GM18870 (cell line): Measurements from ENCODE around the gene KCTD21.

Experiments
- ATAC-seq: cut with Tn5 transposase; IDR thresholded peaks from one replicate; pipeline ENCODE4 v1.9.1; 2021; ENCODE audit warnings: moderate library complexity; ENCODE audit not compliant: unreplicated experiment

KCTD21 gene

DNA sequence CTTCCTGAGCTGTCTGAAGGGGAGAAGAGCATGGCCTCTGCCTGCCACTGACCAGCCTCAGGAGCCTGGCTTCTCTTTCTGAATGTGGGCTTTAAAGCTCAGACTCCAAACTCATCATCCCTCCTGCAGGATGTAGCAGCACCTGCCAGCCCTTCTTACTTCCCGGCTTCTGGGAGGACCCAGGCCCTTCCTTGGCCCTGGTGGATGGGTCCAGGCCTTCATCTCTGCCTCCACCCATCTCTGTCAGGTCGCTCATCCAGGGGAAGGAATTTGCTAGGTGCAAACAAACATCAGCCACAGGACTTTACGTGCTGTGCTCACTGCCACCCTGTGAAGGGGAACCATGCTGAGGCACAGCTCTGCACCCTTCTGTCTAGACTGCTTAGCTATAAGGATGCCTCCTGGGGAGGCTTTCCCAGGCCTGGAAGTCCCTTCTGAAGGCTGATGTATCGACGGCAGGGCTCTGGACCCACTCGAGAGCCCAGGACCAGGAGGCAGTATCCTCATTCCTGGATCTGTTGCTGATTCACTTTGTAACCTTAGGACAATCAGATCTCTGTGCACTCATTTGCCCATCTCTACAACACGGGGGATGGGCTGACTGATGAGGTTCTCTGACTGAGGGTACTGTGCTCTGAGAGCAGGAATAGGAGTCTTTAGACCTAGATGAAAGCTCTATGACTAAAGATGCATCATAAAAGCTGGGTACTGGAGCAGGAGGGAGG lies 31.2 kb upstream of the KCTD21 start:
- no peak for ATAC-seq

GRCh38 chr11:78218707-78219492 lies 30.5 kb upstream of the KCTD21 start:
- ATAC-seq: no peak

DNA sequence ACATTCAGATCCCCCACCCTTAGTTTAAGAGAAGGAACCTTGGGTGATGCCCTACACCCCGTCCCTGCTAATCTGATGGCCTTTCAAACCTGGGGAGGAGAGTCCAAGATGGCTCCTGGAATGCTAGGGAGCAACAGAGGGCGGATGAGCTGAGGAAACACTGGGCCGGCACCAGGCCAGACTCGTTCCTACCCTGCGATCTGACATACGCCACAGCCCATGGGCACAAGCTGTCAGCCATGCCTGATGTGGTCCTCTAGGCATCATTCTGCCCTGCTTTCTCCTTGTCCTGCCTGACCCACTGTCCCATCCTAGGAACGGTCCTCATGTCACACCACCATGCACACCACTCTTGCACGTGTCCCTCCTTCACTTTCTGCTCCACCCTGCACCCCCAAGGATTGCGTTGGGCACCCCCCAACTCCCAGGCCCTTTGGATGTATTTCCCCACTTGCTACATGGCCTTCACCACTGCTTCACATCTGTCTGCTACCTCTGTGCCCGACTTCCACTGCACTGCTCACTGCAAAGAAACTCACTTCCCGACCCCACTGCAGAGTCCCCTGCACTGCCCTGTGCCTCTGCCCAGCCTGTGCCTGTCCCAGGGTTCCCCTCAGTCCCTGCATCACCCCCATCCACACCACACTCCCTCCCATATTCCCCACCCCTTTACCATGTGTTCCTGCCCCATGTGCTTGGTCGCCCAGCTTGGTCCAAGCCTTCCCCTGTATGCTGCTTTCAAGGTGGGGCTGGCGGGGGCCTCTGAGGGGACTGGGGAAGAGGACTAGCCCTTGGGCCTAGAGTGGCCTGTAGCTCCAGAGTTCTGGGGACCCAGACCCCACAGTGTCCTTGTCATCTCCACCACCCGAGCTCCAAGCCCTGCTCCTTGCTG lies 29.5 kb upstream of the KCTD21 start:
- no peak for ATAC-seq

GRCh38 chr11:78216571-78217287 lies 28.3 kb upstream of the KCTD21 start:
- ATAC-seq: no peak

- ATAC-seq: no peak
These were observed 27.6 kb upstream of the KCTD21 start for GRCh38 chr11:78216021-78216420.

- ATAC-seq: no peak
These were observed 26.1 kb upstream of the KCTD21 start for GRCh38 chr11:78214331-78215194.

DNA sequence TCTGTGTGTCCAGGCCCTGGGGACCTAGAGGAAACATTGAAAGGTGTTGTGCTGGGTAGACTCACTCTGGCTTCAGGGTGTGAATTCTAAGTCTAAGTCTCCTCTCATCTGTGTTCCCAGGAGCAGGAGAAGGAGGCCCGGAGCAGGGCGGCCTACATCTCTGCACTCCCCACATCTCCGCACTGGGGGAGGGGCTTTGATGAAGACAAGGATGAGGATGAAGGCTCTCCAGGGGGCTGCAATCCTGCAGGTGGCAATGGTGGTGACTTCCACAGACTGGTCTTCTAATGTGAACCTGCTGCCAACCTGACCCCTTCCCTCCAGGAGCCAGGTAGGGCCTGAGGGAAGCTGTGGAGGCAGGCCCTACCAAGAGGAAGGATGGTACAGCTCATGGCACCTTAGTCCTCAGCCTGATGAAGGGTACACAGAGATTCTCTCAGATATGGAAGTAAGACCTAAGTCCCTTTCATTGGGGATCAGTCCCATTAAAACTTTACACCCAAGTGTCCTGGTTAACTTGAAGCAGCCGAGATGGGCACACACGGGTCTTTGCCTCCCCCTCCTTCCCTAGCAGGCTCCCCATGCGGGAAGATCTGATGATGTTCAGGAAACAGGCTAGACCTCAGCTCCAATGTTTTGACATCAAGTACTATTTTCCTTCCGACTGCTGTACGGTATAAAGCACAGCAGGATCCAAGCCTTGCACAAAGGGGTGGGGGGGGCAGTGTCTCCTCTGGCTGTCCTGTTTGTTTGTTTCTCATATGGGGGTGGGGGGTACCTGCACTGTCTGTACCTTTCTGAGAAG lies 25.3 kb upstream of the KCTD21 start:
- ATAC-seq: no peak

DNA sequence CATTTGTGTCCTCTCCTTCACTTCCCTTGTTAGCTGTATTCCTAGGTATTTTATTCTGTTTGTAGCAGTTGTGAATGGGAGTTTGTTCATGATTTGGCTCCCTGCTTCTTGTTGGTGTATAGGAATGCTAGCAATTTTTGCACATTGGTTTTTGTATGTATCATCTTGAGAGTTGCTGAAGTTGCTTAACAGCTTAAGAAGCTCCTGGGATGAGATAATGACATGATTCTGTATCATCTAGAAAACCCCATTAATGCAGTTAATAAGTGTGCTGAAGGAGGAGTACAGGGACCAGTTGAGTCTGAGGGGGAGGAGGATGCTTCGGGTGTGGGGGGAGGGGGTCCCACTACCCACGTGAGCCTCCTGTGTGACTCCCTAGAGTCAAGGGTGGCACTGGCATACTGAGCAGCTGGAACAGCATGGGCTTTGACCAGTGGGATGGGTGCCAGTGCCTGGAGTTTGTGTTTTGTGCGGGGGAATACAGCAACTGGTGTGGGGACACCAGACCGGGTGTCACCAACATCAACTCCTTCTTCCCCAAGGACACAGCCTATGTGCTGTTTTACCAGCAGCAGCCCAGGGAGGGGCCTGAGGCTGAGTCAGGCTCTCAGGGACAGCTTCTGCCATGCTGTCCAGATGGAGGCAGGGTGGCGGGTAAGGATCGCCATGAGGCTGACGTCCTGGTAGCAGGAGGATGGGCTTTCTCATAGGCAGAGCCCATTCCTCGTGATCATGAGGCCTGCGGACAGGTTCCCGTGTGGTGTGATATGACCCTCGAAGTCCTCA lies 24.4 kb upstream of the KCTD21 start:
- ATAC-seq: no peak

DNA sequence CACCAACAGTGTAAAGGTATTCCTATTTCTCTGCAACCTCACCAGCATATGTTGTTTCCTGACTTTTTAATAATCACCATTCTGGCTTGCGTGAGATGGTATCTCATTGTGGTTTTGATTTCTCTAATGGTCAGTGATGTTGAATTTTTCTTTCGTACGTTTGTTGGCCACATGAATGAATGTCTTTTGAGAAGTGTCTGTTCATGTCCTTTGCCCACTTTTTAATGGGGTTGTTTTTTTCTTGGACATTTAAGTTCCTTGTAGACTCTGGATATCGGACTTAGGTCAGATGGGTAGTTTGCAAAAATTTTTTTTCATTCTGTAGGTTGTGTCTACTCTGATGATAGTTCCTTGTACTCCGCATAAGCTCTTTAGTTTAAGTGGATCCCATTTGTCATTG lies 23.1 kb upstream of the KCTD21 start:
- no peak for ATAC-seq

- no peak for ATAC-seq
These were observed 21.7 kb upstream of the KCTD21 start for GRCh38 chr11:78210000-78210608.

- ATAC-seq: no peak
These were observed 21.1 kb upstream of the KCTD21 start for GRCh38 chr11:78209478-78209877.

DNA sequence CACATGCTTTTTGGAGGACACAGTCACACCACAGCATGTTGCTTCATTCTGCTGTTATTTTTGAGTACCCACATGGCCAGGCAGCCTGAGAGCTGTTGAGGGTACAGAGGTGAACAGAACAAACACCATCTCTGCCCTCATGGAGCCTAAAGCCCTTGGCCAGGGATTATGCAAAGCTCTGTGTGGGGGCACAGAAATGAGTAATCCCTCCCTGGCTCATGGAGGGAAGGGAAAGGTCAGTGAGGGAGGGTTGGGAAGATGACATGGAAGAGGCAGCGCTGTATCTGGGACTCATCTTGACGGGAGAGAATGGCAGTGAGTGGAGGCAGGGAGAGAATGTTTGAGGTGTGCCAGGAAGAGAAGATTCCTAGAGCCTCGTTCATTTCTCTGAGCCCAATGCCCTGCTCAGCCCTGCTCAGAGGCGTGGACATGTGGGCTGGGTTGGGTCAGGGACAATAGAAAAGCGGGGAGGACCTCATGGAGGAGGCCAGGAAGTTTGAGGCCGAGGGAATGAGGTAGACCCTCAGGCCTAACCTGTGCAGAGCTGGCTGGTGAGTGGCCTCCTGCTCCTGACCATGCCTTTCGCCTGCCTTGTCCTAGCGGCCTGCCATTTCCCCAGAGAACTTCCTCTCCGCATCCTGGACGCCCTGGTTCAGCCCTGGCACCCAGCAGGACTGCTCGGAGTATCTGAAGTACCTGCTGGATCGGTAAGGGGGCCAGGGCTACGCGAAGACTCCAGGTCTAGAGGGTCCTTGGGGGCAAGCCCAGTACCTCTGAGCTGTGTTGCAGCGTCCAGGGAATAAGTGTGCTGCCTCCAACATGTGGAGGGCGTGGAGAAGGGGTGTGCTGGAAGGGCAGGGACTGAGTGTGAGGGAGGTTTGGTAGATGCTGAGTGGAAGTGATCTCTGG lies 20.1 kb upstream of the KCTD21 start:
- ATAC-seq: no peak

- no peak for ATAC-seq
These were observed 19.3 kb upstream of the KCTD21 start for GRCh38 chr11:78207532-78208256.

DNA sequence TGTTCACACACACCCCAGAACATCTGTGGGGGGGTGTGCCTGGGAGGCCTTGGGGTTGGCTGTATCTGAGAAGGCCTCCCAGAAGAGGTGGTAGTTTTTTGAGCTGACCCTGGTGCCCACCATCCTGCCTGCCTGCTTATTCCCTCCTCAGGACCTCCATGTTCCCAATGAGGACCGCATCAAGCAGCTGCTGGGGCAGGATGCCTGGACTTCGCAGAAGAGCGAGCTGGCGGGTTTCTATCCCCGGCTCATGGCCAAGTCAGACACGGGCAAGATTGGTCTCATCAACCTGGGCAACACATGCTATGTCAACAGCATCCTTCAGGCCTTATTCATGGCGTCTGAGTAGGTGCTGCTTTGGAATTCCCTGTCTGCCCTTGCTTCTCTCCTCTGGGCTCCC lies 17.3 kb upstream of the KCTD21 start:
- no peak for ATAC-seq

DNA sequence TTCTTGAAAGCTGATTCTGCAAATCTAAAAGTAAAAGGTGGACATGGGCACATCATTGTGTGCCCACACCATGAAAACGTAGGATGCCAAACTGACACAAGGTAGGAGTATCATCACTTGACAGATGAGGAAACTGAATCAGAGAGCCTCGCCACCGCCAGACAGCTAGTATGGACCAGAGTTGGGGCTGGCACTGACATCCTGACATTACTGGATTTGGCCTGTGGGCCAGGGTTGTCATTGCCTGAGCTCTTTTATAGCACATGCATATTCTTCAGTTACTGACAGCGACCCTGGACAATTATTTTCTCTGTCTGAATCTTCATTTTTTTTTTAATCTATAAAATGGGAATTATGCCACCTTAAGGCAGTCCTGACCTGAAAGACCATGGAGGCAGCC lies 16.8 kb upstream of the KCTD21 start:
- no peak for ATAC-seq

- no peak for ATAC-seq
These were observed 14.8 kb upstream of the KCTD21 start for GRCh38 chr11:78203184-78203583.
